ELF-1 (cell line): ENCODE results near the gene ODC1.
"Not testable (repeated sequence)": the region's sequence is repeated elsewhere in the genome, so short reads cannot be mapped to it uniquely, and the experiment has no call there.

ENCODE experiments used
- DNase-seq: peaks from one replicate; pipeline ENCODE4 v3.0.0-alpha.2; 2016; ENCODE audit warnings: low read depth, low spot score

The ODC1 gene

GRCh38 chr2:10447895-10448575 is at the start of gene ODC1:
Gene ODC1 (minus strand): TSS chr2:10448327. CDS start chr2:10445032, 3,295 bp downstream.
- peak; percentile 92 for DNase-seq

- DNase-seq = peak; percentile 86
These were observed 49.7 kb upstream of the ODC1 start for GRCh38 chr2:10497797-10498251.

GRCh38 chr2:10495988-10496313 is 47.8 kb upstream of the ODC1 start:
- DNase-seq = no peak

GRCh38 chr2:10495311-10495987 is 47.3 kb upstream of the ODC1 start:
- DNase-seq = no peak

- DNase-seq = no peak
These were observed 46.4 kb upstream of the ODC1 start for GRCh38 chr2:10494351-10495066.

GRCh38 chr2:10493634-10494281 is 45.6 kb upstream of the ODC1 start:
- DNase-seq = no peak

- no peak for DNase-seq
These were observed 45.0 kb upstream of the ODC1 start for GRCh38 chr2:10493075-10493633.

- no peak for DNase-seq
These were observed 42.7 kb upstream of the ODC1 start for GRCh38 chr2:10490806-10491291.

GRCh38 chr2:10489842-10490555 is 41.9 kb upstream of the ODC1 start:
- DNase-seq = no peak

- DNase-seq = not testable (repeated sequence)
These were observed 40.0 kb upstream of the ODC1 start for GRCh38 chr2:10488142-10488541.

GRCh38 chr2:10487741-10488104 is 39.6 kb upstream of the ODC1 start:
- DNase-seq = not testable (repeated sequence)

- no peak for DNase-seq
These were observed 39.1 kb upstream of the ODC1 start for GRCh38 chr2:10487081-10487740.

GRCh38 chr2:10486601-10487079 is 38.5 kb upstream of the ODC1 start:
- no peak for DNase-seq

- no peak for DNase-seq
These were observed 38.0 kb upstream of the ODC1 start for GRCh38 chr2:10486091-10486490.

GRCh38 chr2:10482913-10483312 is 34.8 kb upstream of the ODC1 start:
- no peak for DNase-seq

GRCh38 chr2:10482460-10482859 is 34.3 kb upstream of the ODC1 start:
- DNase-seq = peak; percentile 44

- DNase-seq = no peak
These were observed 33.6 kb upstream of the ODC1 start for GRCh38 chr2:10481666-10482157.

GRCh38 chr2:10481055-10481665 is 33.0 kb upstream of the ODC1 start:
- no peak for DNase-seq

- DNase-seq = no peak
These were observed 32.3 kb upstream of the ODC1 start for GRCh38 chr2:10480359-10480949.
